ENCODE data around the gene CDK2AP2. TPM values are rescaled to one million over a fixed set of nuclear protein-coding genes. Genes with fewer than 3 reads are reported as not detected.

The CDK2AP2 gene
- total RNA-seq, 4 donors from 2014 or later: 16.7 to 44.6 (median 30.9) TPM

DNA sequence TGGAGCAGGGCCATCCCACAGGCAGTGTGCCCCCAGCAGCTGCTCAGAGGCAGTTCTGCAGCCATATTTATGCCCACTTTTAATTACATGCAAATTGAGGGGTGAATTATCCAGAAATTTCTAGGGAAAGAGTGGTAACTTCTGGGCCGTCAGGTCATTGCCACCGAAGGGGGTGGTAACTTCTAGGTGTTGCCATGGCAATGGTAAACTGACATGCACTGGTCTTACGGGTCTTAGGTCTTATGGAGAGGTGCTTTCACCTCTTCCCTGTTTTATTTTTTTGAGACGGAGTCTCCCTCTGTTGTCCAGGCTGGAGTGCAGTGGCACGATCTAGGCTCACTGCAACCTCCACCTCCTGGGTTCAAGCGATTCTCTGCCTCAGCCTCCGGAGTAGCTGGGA lies 35.1 kb downstream of the CDK2AP2 start:
- 75% methylated on average over 7 of the region's 7 CpGs for WGBS
- DNase-seq (ENCODE audit: low spot score in 2 of 2): no peak

DNA sequence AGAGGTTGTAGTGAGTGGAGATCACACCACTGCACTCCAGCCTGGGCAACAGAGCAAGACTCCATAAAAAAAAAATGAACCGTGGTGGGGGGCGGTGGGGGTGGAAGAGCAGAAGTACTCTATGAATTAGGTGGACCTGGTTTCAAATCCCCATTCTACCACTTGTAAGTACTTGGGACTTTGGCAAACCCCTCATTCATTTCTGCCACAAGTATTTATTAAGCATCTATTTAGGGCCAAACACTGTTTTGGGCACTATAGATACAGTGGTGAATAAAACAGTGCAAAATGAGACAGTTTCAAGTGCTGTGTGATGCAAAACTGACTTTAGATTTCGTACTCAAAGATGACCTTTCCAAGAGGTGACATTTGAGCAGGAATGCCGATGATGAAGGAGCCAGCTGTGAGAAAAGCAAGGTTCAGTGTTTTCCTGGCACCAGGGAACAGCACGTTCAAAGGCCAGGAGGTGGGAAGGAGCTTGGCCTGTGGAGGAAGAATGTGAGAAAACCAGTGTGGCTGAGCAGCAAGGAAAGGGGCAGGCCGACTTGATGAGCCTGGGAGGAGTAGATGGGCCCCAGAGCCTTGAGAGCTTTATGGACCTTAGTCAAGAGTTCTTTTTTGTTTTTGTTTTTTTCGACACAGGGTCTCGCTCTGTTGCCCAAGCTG lies 37.5 kb downstream of the CDK2AP2 start:
- H3K27me3 ChIP-seq: no peaks in the 10 kb centered on the region
- H3K36me3 ChIP-seq: no peaks in the 10 kb centered on the region
- H3K4me3 ChIP-seq: no peak overlapping the region
- no peak for DNase-seq (ENCODE audit: low spot score in 2 of 2)
- TF ChIP-seq, protein P1, sequence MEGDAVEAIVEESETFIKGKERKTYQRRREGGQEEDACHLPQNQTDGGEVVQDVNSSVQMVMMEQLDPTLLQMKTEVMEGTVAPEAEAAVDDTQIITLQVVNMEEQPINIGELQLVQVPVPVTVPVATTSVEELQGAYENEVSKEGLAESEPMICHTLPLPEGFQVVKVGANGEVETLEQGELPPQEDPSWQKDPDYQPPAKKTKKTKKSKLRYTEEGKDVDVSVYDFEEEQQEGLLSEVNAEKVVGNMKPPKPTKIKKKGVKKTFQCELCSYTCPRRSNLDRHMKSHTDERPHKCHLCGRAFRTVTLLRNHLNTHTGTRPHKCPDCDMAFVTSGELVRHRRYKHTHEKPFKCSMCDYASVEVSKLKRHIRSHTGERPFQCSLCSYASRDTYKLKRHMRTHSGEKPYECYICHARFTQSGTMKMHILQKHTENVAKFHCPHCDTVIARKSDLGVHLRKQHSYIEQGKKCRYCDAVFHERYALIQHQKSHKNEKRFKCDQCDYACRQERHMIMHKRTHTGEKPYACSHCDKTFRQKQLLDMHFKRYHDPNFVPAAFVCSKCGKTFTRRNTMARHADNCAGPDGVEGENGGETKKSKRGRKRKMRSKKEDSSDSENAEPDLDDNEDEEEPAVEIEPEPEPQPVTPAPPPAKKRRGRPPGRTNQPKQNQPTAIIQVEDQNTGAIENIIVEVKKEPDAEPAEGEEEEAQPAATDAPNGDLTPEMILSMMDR (IDR thresholded peaks at IDR 0.05): no peak
- TF ChIP-seq EP300 (IDR thresholded peaks at IDR 0.05): no peak
- H3K27ac ChIP-seq: no peak overlapping the region
- H3K9me3 ChIP-seq: no peaks in the 10 kb centered on the region
- 79% methylated on average over 8 of the region's 8 CpGs for WGBS
- peaks cover 35% of the 10 kb centered on the region for H3K4me1 ChIP-seq

More for the DNA sequence above, 35.1 kb downstream of the CDK2AP2 start:
- no peak overlapping the region for H3K27ac ChIP-seq
- no peak for TF ChIP-seq EP300 (IDR thresholded peaks at IDR 0.05)
- no peak for TF ChIP-seq POLR2AphosphoS5 (IDR thresholded peaks at IDR 0.05)
- TF ChIP-seq, protein P1 (IDR thresholded peaks at IDR 0.05): no peak
- TF ChIP-seq POLR2A (IDR thresholded peaks at IDR 0.05): no peak
- peaks cover 15% of the 10 kb centered on the region for H3K4me1 ChIP-seq
- no peak overlapping the region for H3K4me3 ChIP-seq
- no peaks in the 10 kb centered on the region for H3K36me3 ChIP-seq
- H3K27me3 ChIP-seq: peaks cover 2% of the 10 kb centered on the region
- H3K9me3 ChIP-seq: no peaks in the 10 kb centered on the region

- WGBS: 7% methylated on average over 9 of the region's 9 CpGs
- TF ChIP-seq POLR2AphosphoS5 (IDR thresholded peaks at IDR 0.05) (no peak), POLR2A (IDR thresholded peaks at IDR 0.05) (no peak), EP300 (IDR thresholded peaks at IDR 0.05) (no peak)
- TF ChIP-seq, protein P1 (IDR thresholded peaks at IDR 0.05): no peak
- H3K4me1 ChIP-seq: peaks cover 44% of the 10 kb centered on the region
- no peak for DNase-seq (ENCODE audit: low spot score in 2 of 2)
- no peaks in the 10 kb centered on the region for H3K27me3 ChIP-seq
- H3K4me3 ChIP-seq: peak overlapping the region; percentile 96
- no peaks in the 10 kb centered on the region for H3K36me3 ChIP-seq
- H3K9me3 ChIP-seq: no peaks in the 10 kb centered on the region
- peak overlapping the region; percentile 96 for H3K27ac ChIP-seq
Observed at GRCh38 chr11:67469508-67469811, 38.5 kb downstream of the CDK2AP2 start.

GRCh38 chr11:67468759-67469507 lies 39.0 kb downstream of the CDK2AP2 start, which contains the start of gene TMEM134:
Gene TMEM134 (minus strand): TSS chr11:67469251. CDS start chr11:67469192, 59 bp downstream.
- no peaks in the 10 kb centered on the region for H3K27me3 ChIP-seq
- H3K4me3 ChIP-seq: peak within 1 kb of the TSS; percentile 96
- WGBS: 2% methylated on average over 40 of the region's 76 CpGs
- H3K9me3 ChIP-seq: no peaks in the 10 kb centered on the region
- no peaks in the 10 kb centered on the region for H3K36me3 ChIP-seq
- TF ChIP-seq, protein P1 (IDR thresholded peaks at IDR 0.05): peak in 1 of 2 donors; percentile 45
- no peak for TF ChIP-seq EP300 (IDR thresholded peaks at IDR 0.05)
- peak in 2 of 3 donors; percentile 64 to 83 for TF ChIP-seq POLR2AphosphoS5 (IDR thresholded peaks at IDR 0.05)
- peak in 1 of 2 donors; percentile 53 for TF ChIP-seq POLR2A (IDR thresholded peaks at IDR 0.05)
- peak within 1 kb of the TSS; percentile 96 for H3K27ac ChIP-seq
- peak; percentile 95 to 96 for DNase-seq (ENCODE audit: low spot score in 2 of 2)
- H3K4me1 ChIP-seq: peaks cover 49% of the 10 kb centered on the region

DNA sequence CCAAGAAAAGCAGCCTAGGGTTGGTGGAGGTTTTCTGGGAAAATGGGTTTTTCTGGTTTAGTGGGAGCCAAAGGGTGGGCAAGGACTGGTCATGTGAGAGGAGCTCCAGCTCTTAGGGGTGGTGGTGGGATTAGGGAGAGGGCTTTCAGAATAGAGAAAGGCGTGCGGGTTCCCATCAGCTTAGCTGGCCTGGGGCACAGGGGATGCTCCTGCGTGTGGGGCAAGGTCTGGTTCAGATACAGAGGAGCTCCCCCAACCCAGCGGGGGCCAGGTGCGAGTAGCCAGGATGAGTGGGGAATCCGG lies 39.6 kb downstream of the CDK2AP2 start:
- H3K4me1 ChIP-seq: peaks cover 55% of the 10 kb centered on the region
- no peak for TF ChIP-seq POLR2A (IDR thresholded peaks at IDR 0.05)
- TF ChIP-seq POLR2AphosphoS5 (IDR thresholded peaks at IDR 0.05): no peak
- TF ChIP-seq, protein P1 (IDR thresholded peaks at IDR 0.05): no peak
- no peak for TF ChIP-seq EP300 (IDR thresholded peaks at IDR 0.05)
- DNase-seq (ENCODE audit: low spot score in 2 of 2): no peak
- peak overlapping the region; percentile 96 for H3K4me3 ChIP-seq
- peak overlapping the region; percentile 96 for H3K27ac ChIP-seq
- no peaks in the 10 kb centered on the region for H3K27me3 ChIP-seq
- H3K9me3 ChIP-seq: no peaks in the 10 kb centered on the region
- WGBS: 2% methylated on average over 6 of the region's 6 CpGs
- no peaks in the 10 kb centered on the region for H3K36me3 ChIP-seq

All from suprapubic skin (tissue), 4 donors.